ENCODE measurements around the gene BTN1A1.
A peak's percentile ranks its signal among the peaks of the same experiment; 100 is the strongest.

BTN1A1 gene

DNA sequence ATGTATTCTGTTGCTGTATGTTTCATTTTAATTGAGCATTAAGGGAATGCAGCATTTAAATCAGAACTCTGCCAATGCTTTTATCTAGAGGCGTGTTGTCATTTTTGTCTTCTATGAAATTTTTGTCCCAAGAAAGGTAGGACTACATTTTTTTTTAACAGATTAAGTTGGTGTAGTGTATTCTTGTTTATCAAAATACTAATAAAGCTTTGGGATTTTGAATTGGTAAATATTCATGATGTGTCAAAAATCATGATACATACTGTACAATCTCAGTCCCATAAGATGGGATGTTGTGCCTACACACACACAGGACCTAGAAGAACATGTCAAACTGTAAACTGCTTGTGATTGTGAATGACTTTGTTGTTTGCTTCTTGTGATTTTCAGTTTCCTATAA is 26.8 kb downstream of the BTN1A1 start:
- no peak overlapping the region for H2AK5ac ChIP-seq (ENCODE audit: low read depth, low read length)
- H2AFZ ChIP-seq (ENCODE audit: low read length): no peak overlapping the region
- no peaks in the 10 kb centered on the region for H3K79me1 ChIP-seq (ENCODE audit: low read depth, low read length)
- H3K27me3 ChIP-seq (ENCODE audit: control insufficient read depth in 3 of 3, insufficient read depth in 3 of 3, low read depth in 1 of 3, low read length in 3 of 3): peaks cover 0 to 10% (median 0%) of the 10 kb centered on the region in 3 experiments
- H3K23ac ChIP-seq (ENCODE audit: low read depth, low read length, poor library complexity): no peak overlapping the region
- WGBS, 2 donors (ENCODE audit: extremely low coverage in 2 of 2, insufficient read length in 2 of 2, insufficient replicate concordance in 1 of 2): no CpG with 5 or more reads among the region's 1 CpG
- H2BK5ac ChIP-seq (ENCODE audit: low read length): no peak overlapping the region
- no peak overlapping the region for H3K4ac ChIP-seq (ENCODE audit: low read length)
- no peak overlapping the region for H3K9ac ChIP-seq (ENCODE audit: low read depth, low read length, poor library complexity)
- H3K27ac ChIP-seq (replicated peaks; ENCODE audit: low read length): no peak overlapping the region
- H2BK15ac ChIP-seq (ENCODE audit: low read length): no peak overlapping the region
- no peak overlapping the region for H4K91ac ChIP-seq (ENCODE audit: low read depth, low read length, poor library complexity)
- H3K36me3 ChIP-seq (replicated peaks in 1 of 2; ENCODE audit: control insufficient read depth in 2 of 2, insufficient read depth in 2 of 2, low read length in 2 of 2): no peaks in the 10 kb centered on the region
- H3K18ac ChIP-seq (ENCODE audit: low read length): no peak overlapping the region
- no peak overlapping the region for H2BK12ac ChIP-seq (ENCODE audit: low read length)
- H3K14ac ChIP-seq (ENCODE audit: low read length): no peak overlapping the region
- no peak overlapping the region for H4K8ac ChIP-seq (ENCODE audit: low read depth, low read length)
- no peak overlapping the region for H3K4me2 ChIP-seq (ENCODE audit: insufficient read depth, low read length, poor library complexity, severe bottlenecking)
- H2BK120ac ChIP-seq (ENCODE audit: low read depth, low read length): no peak overlapping the region
- DNase-seq (ENCODE audit: low spot score): no peak
- H3K4me1 ChIP-seq (ENCODE audit: control insufficient read depth in 2 of 2, insufficient read depth in 1 of 2, low read depth in 1 of 2, low read length in 2 of 2): peaks cover 0 to 2% of the 10 kb centered on the region in 2 donors
- no peak overlapping the region for H3K4me3 ChIP-seq (ENCODE audit: low read length in 2 of 2)
- no peaks in the 10 kb centered on the region for H3K9me3 ChIP-seq (replicated peaks in 1 of 2; ENCODE audit: control insufficient read depth in 2 of 2, insufficient read depth in 1 of 2, low read depth in 1 of 2, low read length in 2 of 2)

DNA sequence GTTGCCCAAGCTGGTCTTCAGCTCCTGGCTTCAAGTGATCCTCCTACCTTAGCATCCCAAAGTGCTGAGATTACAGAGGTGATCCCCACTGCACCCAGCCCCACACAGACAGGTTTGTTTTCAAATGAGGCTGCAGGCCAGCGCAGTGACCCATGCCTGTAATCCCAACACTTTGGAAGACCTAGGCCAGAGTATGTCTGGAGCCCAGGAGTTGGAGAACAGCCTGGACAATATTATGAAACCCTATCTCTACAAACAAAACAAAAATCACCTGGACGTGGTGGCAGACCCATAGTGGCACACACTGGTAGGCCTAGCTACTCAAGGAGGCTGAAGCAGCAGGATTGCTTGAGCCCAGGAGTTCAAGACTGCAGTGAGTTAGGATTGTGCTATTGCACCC is 30.1 kb downstream of the BTN1A1 start:
- H3K4me3 ChIP-seq (ENCODE audit: low read length in 2 of 2): no peak overlapping the region
- H3K27ac ChIP-seq (replicated peaks; ENCODE audit: low read length): no peak overlapping the region
- H4K8ac ChIP-seq (ENCODE audit: low read depth, low read length): no peak overlapping the region
- no peak overlapping the region for H3K23ac ChIP-seq (ENCODE audit: low read depth, low read length, poor library complexity)
- no peaks in the 10 kb centered on the region for H3K9me3 ChIP-seq (replicated peaks in 1 of 2; ENCODE audit: control insufficient read depth in 2 of 2, insufficient read depth in 1 of 2, low read depth in 1 of 2, low read length in 2 of 2)
- no peak overlapping the region for H3K4me2 ChIP-seq (ENCODE audit: insufficient read depth, low read length, poor library complexity, severe bottlenecking)
- no peak overlapping the region for H3K18ac ChIP-seq (ENCODE audit: low read length)
- no peak overlapping the region for H2BK15ac ChIP-seq (ENCODE audit: low read length)
- peaks cover 0 to 10% (median 0%) of the 10 kb centered on the region in 3 experiments for H3K27me3 ChIP-seq (ENCODE audit: control insufficient read depth in 3 of 3, insufficient read depth in 3 of 3, low read depth in 1 of 3, low read length in 3 of 3)
- H2BK5ac ChIP-seq (ENCODE audit: low read length): no peak overlapping the region
- no CpG with 5 or more reads among the region's 2 CpGs for WGBS, 2 donors (ENCODE audit: extremely low coverage in 2 of 2, insufficient read length in 2 of 2, insufficient replicate concordance in 1 of 2)
- H3K9ac ChIP-seq (ENCODE audit: low read depth, low read length, poor library complexity): no peak overlapping the region
- H3K14ac ChIP-seq (ENCODE audit: low read length): no peak overlapping the region
- DNase-seq (ENCODE audit: low spot score): no peak
- no peak overlapping the region for H2BK120ac ChIP-seq (ENCODE audit: low read depth, low read length)
- H3K4ac ChIP-seq (ENCODE audit: low read length): no peak overlapping the region
- H2AFZ ChIP-seq (ENCODE audit: low read length): no peak overlapping the region
- H2AK5ac ChIP-seq (ENCODE audit: low read depth, low read length): no peak overlapping the region
- no peak overlapping the region for H2BK12ac ChIP-seq (ENCODE audit: low read length)
- H3K36me3 ChIP-seq (replicated peaks in 1 of 2; ENCODE audit: control insufficient read depth in 2 of 2, insufficient read depth in 2 of 2, low read length in 2 of 2): no peaks in the 10 kb centered on the region
- no peaks in the 10 kb centered on the region for H3K79me1 ChIP-seq (ENCODE audit: low read depth, low read length)
- H4K91ac ChIP-seq (ENCODE audit: low read depth, low read length, poor library complexity): no peak overlapping the region
- H3K4me1 ChIP-seq (ENCODE audit: control insufficient read depth in 2 of 2, insufficient read depth in 1 of 2, low read depth in 1 of 2, low read length in 2 of 2): peaks cover 0 to 1% of the 10 kb centered on the region in 2 donors

DNA sequence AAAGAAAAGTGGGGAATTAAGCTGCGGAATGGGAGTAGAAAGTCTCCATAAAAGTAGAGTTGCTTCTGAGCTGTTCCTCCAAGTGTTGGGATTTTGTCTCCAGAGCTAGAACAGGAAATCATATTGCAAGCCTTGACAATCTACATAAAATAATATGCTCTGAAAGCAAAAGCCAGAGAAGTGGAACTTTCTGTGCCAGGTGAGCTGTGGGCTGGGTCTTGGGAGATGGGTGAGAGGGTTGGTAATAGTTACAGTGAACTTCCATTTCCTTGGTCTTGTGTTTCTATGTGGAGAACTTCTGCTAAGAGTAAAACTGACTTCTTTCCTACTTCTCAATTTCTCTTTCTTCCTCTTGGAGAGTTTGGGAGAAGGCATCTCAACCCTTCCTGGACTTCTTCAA is 31.8 kb downstream of the BTN1A1 start:
- H4K91ac ChIP-seq (ENCODE audit: low read depth, low read length, poor library complexity): no peak overlapping the region
- no peak overlapping the region for H4K8ac ChIP-seq (ENCODE audit: low read depth, low read length)
- no peak overlapping the region for H3K18ac ChIP-seq (ENCODE audit: low read length)
- no peak overlapping the region for H3K4me2 ChIP-seq (ENCODE audit: insufficient read depth, low read length, poor library complexity, severe bottlenecking)
- H3K23ac ChIP-seq (ENCODE audit: low read depth, low read length, poor library complexity): no peak overlapping the region
- H3K27ac ChIP-seq (replicated peaks; ENCODE audit: low read length): no peak overlapping the region
- peak overlapping the region; percentile 11 for H2AFZ ChIP-seq (ENCODE audit: low read length)
- WGBS, 2 donors (ENCODE audit: extremely low coverage in 2 of 2, insufficient read length in 2 of 2, insufficient replicate concordance in 1 of 2): no CpG with 5 or more reads among the region's 1 CpG
- H3K4me3 ChIP-seq (ENCODE audit: low read length in 2 of 2): no peak overlapping the region
- H3K27me3 ChIP-seq (ENCODE audit: control insufficient read depth in 3 of 3, insufficient read depth in 3 of 3, low read depth in 1 of 3, low read length in 3 of 3): peaks cover 0 to 8% (median 0%) of the 10 kb centered on the region in 3 experiments
- H3K9ac ChIP-seq (ENCODE audit: low read depth, low read length, poor library complexity): no peak overlapping the region
- peaks cover 0 to 3% of the 10 kb centered on the region in 2 donors for H3K4me1 ChIP-seq (ENCODE audit: control insufficient read depth in 2 of 2, insufficient read depth in 1 of 2, low read depth in 1 of 2, low read length in 2 of 2)
- no peak overlapping the region for H3K14ac ChIP-seq (ENCODE audit: low read length)
- H3K79me1 ChIP-seq (ENCODE audit: low read depth, low read length): no peaks in the 10 kb centered on the region
- H2BK12ac ChIP-seq (ENCODE audit: low read length): no peak overlapping the region
- H2AK5ac ChIP-seq (ENCODE audit: low read depth, low read length): no peak overlapping the region
- H3K36me3 ChIP-seq (replicated peaks in 1 of 2; ENCODE audit: control insufficient read depth in 2 of 2, insufficient read depth in 2 of 2, low read length in 2 of 2): no peaks in the 10 kb centered on the region
- H2BK15ac ChIP-seq (ENCODE audit: low read length): no peak overlapping the region
- no peak for DNase-seq (ENCODE audit: low spot score)
- no peak overlapping the region for H2BK5ac ChIP-seq (ENCODE audit: low read length)
- no peaks in the 10 kb centered on the region for H3K9me3 ChIP-seq (replicated peaks in 1 of 2; ENCODE audit: control insufficient read depth in 2 of 2, insufficient read depth in 1 of 2, low read depth in 1 of 2, low read length in 2 of 2)
- H2BK120ac ChIP-seq (ENCODE audit: low read depth, low read length): no peak overlapping the region
- no peak overlapping the region for H3K4ac ChIP-seq (ENCODE audit: low read length)

- Histone ChIP-seq H3K36me3 (replicated peaks in 1 of 2; ENCODE audit: control insufficient read depth in 2 of 2, insufficient read depth in 2 of 2, low read length in 2 of 2) (no peaks in the 10 kb centered on the region), H3K27me3 (ENCODE audit: control insufficient read depth in 3 of 3, insufficient read depth in 3 of 3, low read depth in 1 of 3, low read length in 3 of 3) (peaks cover 0 to 8% (median 0%) of the 10 kb centered on the region in 3 experiments), H2AK5ac (ENCODE audit: low read depth, low read length) (no peak overlapping the region), H3K14ac (ENCODE audit: low read length) (no peak overlapping the region), H3K4me1 (ENCODE audit: control insufficient read depth in 2 of 2, insufficient read depth in 1 of 2, low read depth in 1 of 2, low read length in 2 of 2) (peaks cover 0 to 3% of the 10 kb centered on the region in 2 donors), H3K18ac (ENCODE audit: low read length) (peak overlapping the region; percentile 27), H3K9me3 (replicated peaks in 1 of 2; ENCODE audit: control insufficient read depth in 2 of 2, insufficient read depth in 1 of 2, low read depth in 1 of 2, low read length in 2 of 2) (no peaks in the 10 kb centered on the region), H3K23ac (ENCODE audit: low read depth, low read length, poor library complexity) (no peak overlapping the region), H4K91ac (ENCODE audit: low read depth, low read length, poor library complexity) (no peak overlapping the region), H2BK15ac (ENCODE audit: low read length) (no peak overlapping the region), H4K8ac (ENCODE audit: low read depth, low read length) (no peak overlapping the region), H2AFZ (ENCODE audit: low read length) (peak overlapping the region; percentile 92), H3K4me3 (ENCODE audit: low read length in 2 of 2) (peak overlapping the region; percentile 62 to 88), H3K9ac (ENCODE audit: low read depth, low read length, poor library complexity) (no peak overlapping the region), H3K79me1 (ENCODE audit: low read depth, low read length) (no peaks in the 10 kb centered on the region), H3K4ac (ENCODE audit: low read length) (no peak overlapping the region), H2BK12ac (ENCODE audit: low read length) (no peak overlapping the region), H2BK120ac (ENCODE audit: low read depth, low read length) (no peak overlapping the region), H3K27ac (replicated peaks; ENCODE audit: low read length) (peak overlapping the region; percentile 61), H3K4me2 (ENCODE audit: insufficient read depth, low read length, poor library complexity, severe bottlenecking) (no peak overlapping the region), H2BK5ac (ENCODE audit: low read length) (no peak overlapping the region)
- peak; percentile 93 for DNase-seq (ENCODE audit: low spot score)
- no CpG with 5 or more reads among the region's 28 CpGs for WGBS, 2 donors (ENCODE audit: extremely low coverage in 2 of 2, insufficient read length in 2 of 2, insufficient replicate concordance in 1 of 2)
Measured at GRCh38 chr6:26532699-26533531, 32.8 kb downstream of the BTN1A1 start.
